AG09309 (cell line): ENCODE measurements around the gene SLC31A2.
"Not testable (repeated sequence)": the region's sequence is repeated elsewhere in the genome, so short reads cannot be mapped to it uniquely, and the experiment has no call there.

Experiments
- DNase-seq: peaks from one replicate; pipeline ENCODE4 v3.0.0-alpha.2; 2010; ENCODE audit warnings: low read depth
- H3K4me3 ChIP-seq: 2 replicates; pipeline ENCODE4 v1.5.1; 2011; ENCODE audit warnings: mild to moderate bottlenecking, low read depth, low read length, moderate library complexity; ENCODE audit not compliant: control insufficient read depth
- TF ChIP-seq, protein P1 (sequence below): IDR thresholded peaks from 2 replicates; pipeline ENCODE4 v1.5.1; 2011; ENCODE audit warnings: mild to moderate bottlenecking, low read depth, low read length, inconsistent platforms; ENCODE audit not compliant: insufficient read depth, control insufficient read depth; ENCODE audit errors: missing control alignments

Gene SLC31A2, protein sequence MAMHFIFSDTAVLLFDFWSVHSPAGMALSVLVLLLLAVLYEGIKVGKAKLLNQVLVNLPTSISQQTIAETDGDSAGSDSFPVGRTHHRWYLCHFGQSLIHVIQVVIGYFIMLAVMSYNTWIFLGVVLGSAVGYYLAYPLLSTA

DNA sequence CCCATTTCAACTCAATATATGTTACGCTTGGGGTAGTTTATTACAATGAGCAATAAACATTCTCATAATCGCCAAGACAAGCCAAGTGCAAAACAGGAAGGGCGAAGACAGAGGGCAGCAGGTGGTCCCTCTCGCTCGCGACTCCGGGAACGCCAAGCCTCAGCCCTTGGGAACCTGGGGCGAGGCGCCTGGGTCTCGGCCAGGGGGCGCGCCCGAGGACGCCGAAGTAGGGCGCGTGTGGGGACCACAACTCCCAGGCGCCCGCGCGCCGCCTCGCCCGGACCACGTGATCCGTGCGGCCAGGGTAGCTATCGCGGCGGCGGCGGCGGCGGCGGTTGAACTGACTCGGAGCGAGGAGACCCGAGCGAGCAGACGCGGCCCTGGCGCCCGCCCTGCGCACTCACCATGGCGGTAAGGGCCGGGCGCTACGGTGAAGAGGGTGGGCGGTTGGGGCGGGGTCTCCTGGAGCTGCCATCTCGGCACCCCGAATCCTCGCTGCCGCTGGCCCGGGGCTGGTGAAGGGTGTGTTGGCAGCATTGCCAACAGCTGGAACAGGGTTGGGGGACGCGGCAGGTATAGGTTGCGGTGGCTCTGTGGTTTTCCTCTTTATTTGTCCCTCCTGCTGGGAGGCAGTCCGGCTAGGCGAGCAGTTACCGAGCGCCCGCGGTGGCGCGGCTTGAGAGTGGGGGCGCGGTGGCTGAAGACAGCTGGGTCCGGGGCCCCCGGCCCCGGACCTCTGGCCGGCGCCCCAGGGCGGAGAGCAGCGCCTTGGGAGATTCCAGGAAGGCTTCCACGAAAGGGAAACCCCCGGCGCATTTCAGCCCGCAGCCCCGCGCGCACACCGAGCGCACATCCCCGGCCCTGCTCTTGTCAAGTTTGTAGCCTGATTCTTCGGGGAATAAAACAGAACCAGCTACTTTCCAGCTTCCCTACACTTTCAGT lies at the start of gene SLC31A2:
TSS of gene SLC31A2 (plus strand) at position 338 of the 942 bp plus-strand sequence. CDS start at position 406, 68 bp downstream.
- TF ChIP-seq, protein P1, sequence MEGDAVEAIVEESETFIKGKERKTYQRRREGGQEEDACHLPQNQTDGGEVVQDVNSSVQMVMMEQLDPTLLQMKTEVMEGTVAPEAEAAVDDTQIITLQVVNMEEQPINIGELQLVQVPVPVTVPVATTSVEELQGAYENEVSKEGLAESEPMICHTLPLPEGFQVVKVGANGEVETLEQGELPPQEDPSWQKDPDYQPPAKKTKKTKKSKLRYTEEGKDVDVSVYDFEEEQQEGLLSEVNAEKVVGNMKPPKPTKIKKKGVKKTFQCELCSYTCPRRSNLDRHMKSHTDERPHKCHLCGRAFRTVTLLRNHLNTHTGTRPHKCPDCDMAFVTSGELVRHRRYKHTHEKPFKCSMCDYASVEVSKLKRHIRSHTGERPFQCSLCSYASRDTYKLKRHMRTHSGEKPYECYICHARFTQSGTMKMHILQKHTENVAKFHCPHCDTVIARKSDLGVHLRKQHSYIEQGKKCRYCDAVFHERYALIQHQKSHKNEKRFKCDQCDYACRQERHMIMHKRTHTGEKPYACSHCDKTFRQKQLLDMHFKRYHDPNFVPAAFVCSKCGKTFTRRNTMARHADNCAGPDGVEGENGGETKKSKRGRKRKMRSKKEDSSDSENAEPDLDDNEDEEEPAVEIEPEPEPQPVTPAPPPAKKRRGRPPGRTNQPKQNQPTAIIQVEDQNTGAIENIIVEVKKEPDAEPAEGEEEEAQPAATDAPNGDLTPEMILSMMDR = peak; percentile 15
- peak; percentile 11 for DNase-seq
- peak within 1 kb of the TSS; percentile 98 for H3K4me3 ChIP-seq

DNA sequence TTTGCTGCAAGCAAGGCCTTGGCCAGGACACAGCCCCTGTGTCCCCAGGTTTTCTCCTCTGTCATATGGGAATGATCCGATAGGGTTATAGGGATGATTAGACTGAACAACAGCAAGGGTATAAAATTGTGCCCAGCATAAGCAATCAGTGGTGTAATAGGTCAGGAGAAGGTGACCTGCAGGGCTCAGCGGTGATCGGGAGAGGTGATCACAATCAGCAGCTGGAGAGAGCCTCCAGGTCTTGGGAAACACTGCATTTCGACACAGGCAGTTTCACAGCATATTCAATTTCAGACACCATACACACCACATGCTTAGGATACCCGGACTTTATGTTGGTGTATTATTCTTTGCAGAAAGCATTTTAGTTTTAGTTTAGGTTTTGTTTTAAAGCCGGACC lies 45.5 kb upstream of the SLC31A2 start:
- DNase-seq, H3K4me3 ChIP-seq: not testable (repeated sequence)

GRCh38 chr9:113111065-113111951 lies 39.5 kb upstream of the SLC31A2 start:
- peak overlapping the region; percentile 11 for H3K4me3 ChIP-seq
- not testable (repeated sequence) for DNase-seq

DNA sequence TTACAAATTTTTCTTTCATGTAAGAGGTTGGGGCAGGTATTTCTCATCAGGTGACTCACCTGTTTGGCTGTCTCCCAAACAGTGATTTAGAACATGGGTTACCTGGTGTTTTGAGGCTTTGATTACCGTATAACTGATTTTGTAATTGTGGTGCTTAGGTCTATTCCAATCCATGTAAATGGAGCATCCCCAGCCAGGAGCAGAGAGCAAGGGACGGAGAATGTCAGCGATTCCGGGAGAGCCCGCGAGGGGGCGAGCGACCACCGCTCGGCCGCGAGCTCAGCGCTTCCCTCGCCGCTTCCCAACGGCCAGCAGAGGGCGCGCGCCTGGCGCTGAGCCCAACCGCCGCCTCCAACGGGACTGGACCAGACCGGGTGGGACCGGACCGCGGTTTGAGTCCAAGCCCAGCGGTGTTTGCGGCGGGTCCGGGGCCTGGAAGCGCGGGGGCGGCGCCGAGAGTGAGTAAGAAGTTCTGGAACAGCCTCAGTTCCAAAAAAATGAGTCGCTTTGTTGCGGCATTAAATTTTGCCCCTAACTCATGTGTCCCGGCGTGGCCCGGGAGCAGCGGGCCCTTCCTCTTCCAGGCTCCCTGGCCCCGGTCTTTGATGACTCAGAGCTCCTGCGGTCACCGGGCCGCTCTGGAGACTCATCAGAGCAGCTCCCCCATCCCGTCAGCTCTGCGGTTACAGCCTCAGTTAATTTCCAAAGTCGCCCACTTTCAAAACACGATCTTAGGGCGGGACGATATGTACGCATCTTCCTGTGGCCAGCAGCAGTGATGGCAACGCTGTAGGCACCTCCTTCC lies 37.9 kb upstream of the SLC31A2 start:
- H3K4me3 ChIP-seq, DNase-seq: not testable (repeated sequence)

DNA sequence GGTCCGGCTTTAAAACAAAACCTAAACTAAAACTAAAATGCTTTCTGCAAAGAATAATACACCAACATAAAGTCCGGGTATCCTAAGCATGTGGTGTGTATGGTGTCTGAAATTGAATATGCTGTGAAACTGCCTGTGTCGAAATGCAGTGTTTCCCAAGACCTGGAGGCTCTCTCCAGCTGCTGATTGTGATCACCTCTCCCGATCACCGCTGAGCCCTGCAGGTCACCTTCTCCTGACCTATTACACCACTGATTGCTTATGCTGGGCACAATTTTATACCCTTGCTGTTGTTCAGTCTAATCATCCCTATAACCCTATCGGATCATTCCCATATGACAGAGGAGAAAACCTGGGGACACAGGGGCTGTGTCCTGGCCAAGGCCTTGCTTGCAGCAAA lies 32.0 kb upstream of the SLC31A2 start:
- H3K4me3 ChIP-seq, DNase-seq: not testable (repeated sequence)

- no peak overlapping the region for H3K4me3 ChIP-seq
- DNase-seq = no peak
- TF ChIP-seq, protein P1 = no peak
These were observed 25.3 kb upstream of the SLC31A2 start for GRCh38 chr9:113125386-113126035.

- no peak overlapping the region for H3K4me3 ChIP-seq
- no peak for DNase-seq
- TF ChIP-seq, protein P1 = no peak
These were observed 21.3 kb upstream of the SLC31A2 start for GRCh38 chr9:113129466-113129865.

DNA sequence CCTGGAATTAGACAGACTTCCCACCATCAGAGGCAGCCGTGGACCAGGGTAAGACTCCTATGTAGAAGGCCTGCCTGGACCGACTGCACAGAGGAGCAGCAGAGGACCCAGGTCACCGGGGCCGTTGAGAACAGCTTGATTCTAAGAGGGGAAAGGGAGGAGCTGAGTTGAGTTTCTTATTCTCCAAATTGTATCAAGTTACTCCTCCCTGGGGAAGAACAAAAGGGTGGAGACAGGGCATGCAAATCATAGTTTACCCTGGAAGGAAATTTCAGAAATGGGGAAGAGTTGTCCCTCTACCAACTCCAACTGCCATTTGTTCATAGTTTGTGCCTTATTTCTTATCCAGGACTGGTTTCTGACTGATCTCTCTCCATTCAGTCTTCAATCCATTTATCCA lies 20.9 kb upstream of the SLC31A2 start:
- H3K4me3 ChIP-seq = no peak overlapping the region
- TF ChIP-seq, protein P1 = no peak
- no peak for DNase-seq
